Endothelial cell of coronary artery (primary cell): ENCODE results near the gene POLR2J. TPM values are rescaled to one million over a fixed set of nuclear protein-coding genes. Genes with fewer than 3 reads are reported as not detected.

ENCODE experiments used
- total RNA-seq: library from RNA; depleted of rRNA; stranded (reverse); fragments of >200 nt; gene quantifications from 2 replicates; pipeline ENCODE4 v1.2.3, GENCODE V29; 2014

POLR2J gene
- 29.0 and 31.5 TPM in 2 replicates for total RNA-seq

GRCh38 chr7:102478314-102479208, at the start of gene POLR2J:
POLR2J (minus strand) TSS chr7:102478922; CDS start chr7:102478860, 62 bp downstream.

GRCh38 chr7:102517550-102518147, 38.9 kb upstream of the POLR2J start, which contains the start of gene RASA4B:
RASA4B (minus strand) TSS chr7:102517777; CDS start chr7:102517710, 67 bp downstream.

GRCh38 chr7:102464577-102465280, 14.0 kb downstream of the POLR2J start, which contains the start of the genes ALKBH4 and LRWD1:
ALKBH4 (minus strand) TSS chr7:102464863; CDS start chr7:102464836, 27 bp downstream.
LRWD1 (plus strand) TSS chr7:102464984; CDS start chr7:102465081, 97 bp downstream.

GRCh38 chr7:102433219-102434038, 45.3 kb downstream of the POLR2J start, which contains the start of gene ORAI2:
ORAI2 (plus strand) TSS chr7:102433575; CDS start chr7:102438957, 5,382 bp downstream.

Other genes with a start within 250 kb of the POLR2J start
- 0.90 and 1.7 TPM in 2 replicates for gene SH2B2, start 192.1 kb downstream of the POLR2J start, total RNA-seq
- not detected in 2 replicates for gene SPDYE6, start 122.5 kb downstream of the POLR2J start, total RNA-seq
- gene PRKRIP1, start 82.6 kb downstream of the POLR2J start, total RNA-seq, result 10.8 and 14.2 TPM in 2 replicates
- gene ORAI2, start 45.3 kb downstream of the POLR2J start, total RNA-seq, result 64.3 and 74.0 TPM in 2 replicates
- 8.6 and 12.1 TPM in 2 replicates for gene ALKBH4, start 14.1 kb downstream of the POLR2J start, total RNA-seq
- gene LRWD1, start 13.9 kb downstream of the POLR2J start, total RNA-seq, result 23.4 and 26.4 TPM in 2 replicates
- gene RASA4B, start 38.9 kb upstream of the POLR2J start, total RNA-seq, result 1.5 and 2.1 TPM in 2 replicates
- gene UPK3BL2, start 64.8 kb upstream of the POLR2J start, total RNA-seq, result 3.2 and 3.6 TPM in 2 replicates
- gene SPDYE2, start 72.3 kb upstream of the POLR2J start, total RNA-seq, result not detected in 2 replicates
- gene POLR2J3, start 93.7 kb upstream of the POLR2J start, total RNA-seq, result 26.5 and 28.0 TPM in 2 replicates
- gene RASA4, start 137.8 kb upstream of the POLR2J start, total RNA-seq, result 3.7 and 7.8 TPM in 2 replicates
- gene UPK3BL1, start 163.9 kb upstream of the POLR2J start, total RNA-seq, result 2.4 and 14.8 TPM in 2 replicates
- not detected in 2 replicates for gene SPDYE2B, start 171.4 kb upstream of the POLR2J start, total RNA-seq
- gene POLR2J2, start 192.7 kb upstream of the POLR2J start, total RNA-seq, result 2.6 and 3.0 TPM in 2 replicates